H9 (cell line): ENCODE data around the gene CCDC178. TPM values are rescaled to one million over a fixed set of nuclear protein-coding genes. Genes with fewer than 3 reads are reported as not detected.

ENCODE experiments used
- DNase-seq: peaks from one replicate; pipeline ENCODE4 v3.0.0-alpha.2; 2017
- H2AFZ ChIP-seq: one replicate; pipeline ENCODE4 v1.6.1; 2013; ENCODE audit warnings: mild to moderate bottlenecking, low read length, control low read depth, moderate library complexity
- H2AK5ac ChIP-seq: 2 replicates; pipeline ENCODE4 v1.6.1; 2013; ENCODE audit warnings: low read length, control low read depth, mixed read lengths; ENCODE audit not compliant: insufficient read length
- H2BK120ac ChIP-seq: one replicate; pipeline ENCODE4 v1.6.1; 2013; ENCODE audit warnings: low read depth, mild to moderate bottlenecking, low read length, control low read depth, inconsistent platforms; ENCODE audit not compliant: poor library complexity, severe bottlenecking
- H2BK12ac ChIP-seq: 2 replicates; pipeline ENCODE4 v1.6.1; 2013; ENCODE audit warnings: low read length, control low read depth, mixed read lengths, low read depth; ENCODE audit not compliant: insufficient read length
- H2BK15ac ChIP-seq: 2 replicates; pipeline ENCODE4 v1.6.1; 2013; ENCODE audit warnings: low read depth, low read length, control low read depth
- H2BK20ac ChIP-seq: one replicate; pipeline ENCODE4 v1.6.1; 2013; ENCODE audit warnings: low read depth, mild to moderate bottlenecking, low read length, control low read depth, inconsistent platforms; ENCODE audit not compliant: poor library complexity, severe bottlenecking
- H2BK5ac ChIP-seq: 2 replicates; pipeline ENCODE4 v1.6.1; 2013; ENCODE audit warnings: low read length, control low read depth, mixed read lengths; ENCODE audit not compliant: insufficient read length
- H3K14ac ChIP-seq: 2 replicates; pipeline ENCODE4 v1.6.1; 2013; ENCODE audit warnings: low read length, control low read depth; ENCODE audit not compliant: insufficient read depth
- H3K18ac ChIP-seq: 2 replicates; pipeline ENCODE4 v1.6.1; 2013; ENCODE audit warnings: low read depth, mild to moderate bottlenecking, mixed read lengths, low read length, control low read depth; ENCODE audit not compliant: insufficient read length
- H3K23ac ChIP-seq: 2 replicates; pipeline ENCODE4 v1.6.1; 2013; ENCODE audit warnings: low read length, control low read depth, mixed read lengths, low read depth; ENCODE audit not compliant: insufficient read length
- H3K23me2 ChIP-seq: 2 replicates; pipeline ENCODE4 v1.6.1; 2013; ENCODE audit warnings: low read depth, mild to moderate bottlenecking, mixed read lengths, low read length, control low read depth; ENCODE audit not compliant: insufficient read length, poor library complexity, severe bottlenecking
- H3K27ac ChIP-seq: 2 replicates; pipeline ENCODE4 v1.5.1; 2013; ENCODE audit warnings: low read length, control low read depth, mixed read lengths, low read depth; ENCODE audit not compliant: insufficient read length
- H3K27me3 ChIP-seq: 2 replicates; pipeline ENCODE4 v1.6.1; 2013; ENCODE audit warnings: low read length, control low read depth, inconsistent platforms; ENCODE audit not compliant: insufficient read depth
- H3K4ac ChIP-seq: 2 replicates; pipeline ENCODE4 v1.6.1; 2013; ENCODE audit warnings: low read depth, mild to moderate bottlenecking, control low read depth, inconsistent platforms, low read length, moderate library complexity
- H3K4me1 ChIP-seq: 2 replicates; pipeline ENCODE4 v1.6.1; 2013; ENCODE audit warnings: low read length, control low read depth, inconsistent platforms; ENCODE audit not compliant: insufficient read depth
- H3K4me2 ChIP-seq: 2 replicates; pipeline ENCODE4 v1.6.1; 2013; ENCODE audit warnings: low read length, control low read depth, mixed read lengths; ENCODE audit not compliant: insufficient read length, insufficient read depth
- H3K56ac ChIP-seq: 2 replicates; pipeline ENCODE4 v1.6.1; 2013; ENCODE audit warnings: low read depth, mild to moderate bottlenecking, mixed read lengths, low read length, control low read depth; ENCODE audit not compliant: insufficient read length
- H3K79me1 ChIP-seq: 2 replicates; pipeline ENCODE4 v1.6.1; 2013; ENCODE audit warnings: low read depth, mild to moderate bottlenecking, moderate library complexity, low read length, control low read depth, inconsistent platforms; ENCODE audit not compliant: insufficient read depth, poor library complexity, severe bottlenecking
- H3K79me2 ChIP-seq: 2 replicates; pipeline ENCODE4 v1.6.1; 2013; ENCODE audit warnings: low read length, control low read depth, inconsistent platforms; ENCODE audit not compliant: insufficient read depth
- H3K9ac ChIP-seq: 2 replicates; pipeline ENCODE4 v1.6.1; 2013; ENCODE audit warnings: low read length, control low read depth, mixed read lengths; ENCODE audit not compliant: insufficient read length; ENCODE audit errors: extremely low read depth
- H3K9me3 ChIP-seq: one replicate; pipeline ENCODE4 v1.6.1; 2013; ENCODE audit warnings: low read depth, low read length, inconsistent platforms; ENCODE audit not compliant: control insufficient read depth
- H3T11ph ChIP-seq: one replicate; pipeline ENCODE4 v1.6.1; 2013; ENCODE audit warnings: mild to moderate bottlenecking, low read length, control low read depth, inconsistent platforms
- H4K20me1 ChIP-seq: one replicate; pipeline ENCODE4 v1.6.1; 2013; ENCODE audit not compliant: control insufficient read depth, insufficient read length, insufficient read depth
- H4K5ac ChIP-seq: 2 replicates; pipeline ENCODE4 v1.6.1; 2013; ENCODE audit warnings: low read depth, mild to moderate bottlenecking, mixed read lengths, low read length, control low read depth; ENCODE audit not compliant: insufficient read length
- H4K8ac ChIP-seq: replicated peaks from 2 replicates; pipeline ENCODE4 v1.6.1; 2013; ENCODE audit warnings: low read length, control low read depth, mixed read lengths, low read depth; ENCODE audit not compliant: insufficient read length
- H4K91ac ChIP-seq: 2 replicates; pipeline ENCODE4 v1.6.1; 2013; ENCODE audit warnings: low read depth, mild to moderate bottlenecking, moderate library complexity, mixed read lengths, low read length, control low read depth; ENCODE audit not compliant: insufficient read length
- H3K27ac Mint-ChIP-seq, 3 experiments: 2 replicates in 2 of 3; 3 replicates in 1 of 3; pipeline ENCODE4 v1.8.0; 2020 to 2021; ENCODE audit warnings: mixed read lengths in 3 of 3, mild to moderate bottlenecking in 1 of 3, moderate library complexity in 1 of 3
- H3K27me3 Mint-ChIP-seq: 2 replicates; pipeline ENCODE4 v1.8.0; 2021; ENCODE audit warnings: low read depth, mild to moderate bottlenecking, moderate library complexity, mixed read lengths
- H3K36me3 Mint-ChIP-seq, 3 experiments: 2 replicates in 2 of 3; 3 replicates in 1 of 3; pipeline ENCODE4 v1.8.0; 2020 to 2021; ENCODE audit warnings: low read depth in 3 of 3, mixed read lengths in 3 of 3; ENCODE audit not compliant: insufficient read depth in 1 of 3
- H3K4me1 Mint-ChIP-seq, 2 experiments: 2 replicates each; pipeline ENCODE4 v1.8.0; 2020; ENCODE audit warnings: mixed read lengths in 2 of 2
- H3K4me3 Mint-ChIP-seq, 2 experiments: 2 replicates in 1 of 2; 3 replicates in 1 of 2; pipeline ENCODE4 v1.8.0; 2020 to 2021; ENCODE audit warnings: mild to moderate bottlenecking in 2 of 2, mixed read lengths in 2 of 2, moderate library complexity in 1 of 2
- H3K9me3 Mint-ChIP-seq, 2 experiments: 2 replicates in 1 of 2; 3 replicates in 1 of 2; pipeline ENCODE4 v1.8.0; 2020; ENCODE audit warnings: mild to moderate bottlenecking in 2 of 2, mixed read lengths in 2 of 2, moderate library complexity in 1 of 2
- WGBS: extraction: QIAGEN DNeasy Blood & Tissue Kit; methylation state at CpG from one replicate; pipeline ENCODE4 v1.1.7; 2013; ENCODE audit warnings: missing lambda C conversion rate, low lambda C conversion rate, mixed read lengths; ENCODE audit not compliant: insufficient read length; ENCODE audit errors: extremely low coverage; 5-methylcytosine and 5-hydroxymethylcytosine counted together
- total RNA-seq: library from RNA; stranded (reverse); gene quantifications from 2 replicates; pipeline ENCODE4 v1.2.1, GENCODE V29; 2021
- TF ChIP-seq, protein P1 (sequence below): fragments of 200-600 bp; sonication (generic); conservative IDR thresholded peaks from 3 replicates; pipeline ENCODE4 v1.8.0; 2021; ENCODE audit warnings: antibody characterized with exemption, mild to moderate bottlenecking

Gene CCDC178
- total RNA-seq, 1 experiment from 2014 or later = not detected

DNA sequence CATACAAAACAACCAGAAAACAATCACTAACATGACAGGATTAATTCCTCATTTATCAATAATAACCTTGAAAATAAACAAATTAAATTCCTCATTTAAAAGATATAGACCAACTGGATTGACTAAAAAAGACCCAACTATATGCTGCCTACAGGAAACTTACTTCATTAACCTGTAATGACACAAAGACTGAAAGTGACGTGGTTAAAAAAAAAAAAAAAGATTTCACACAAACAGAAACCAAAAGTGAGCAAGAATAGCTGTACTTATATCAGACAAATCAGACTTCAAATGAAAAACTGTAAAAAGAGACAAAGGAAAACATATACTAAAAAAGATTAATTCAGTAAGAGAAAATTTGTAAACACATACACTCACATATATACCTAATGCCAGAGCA, 201.2 kb downstream of the CCDC178 start:
- Histone ChIP-seq H2AK5ac (no peak overlapping the region), H3K9ac (no peak overlapping the region), H3K14ac (no peak overlapping the region), H3K79me1 (no peaks in the 10 kb centered on the region), H3K4me2 (no peak overlapping the region), H3K4ac (no peak overlapping the region), H3K23me2 (no peaks in the 10 kb centered on the region), H3K23ac (no peak overlapping the region), H3K4me1 (no peaks in the 10 kb centered on the region), H4K8ac (no peak overlapping the region), H2BK12ac (no peak overlapping the region), H2BK120ac (no peak overlapping the region), H2BK15ac (no peak overlapping the region), H3T11ph (no peak overlapping the region), H2BK20ac (no peak overlapping the region), H3K79me2 (no peaks in the 10 kb centered on the region), H3K27me3 (no peaks in the 10 kb centered on the region), H3K18ac (no peak overlapping the region), H4K91ac (no peak overlapping the region), H3K27ac (no peak overlapping the region), H3K9me3 (no peaks in the 10 kb centered on the region), H4K20me1 (no peaks in the 10 kb centered on the region), H2AFZ (no peak overlapping the region), H3K56ac (no peak overlapping the region), H4K5ac (no peak overlapping the region), H2BK5ac (no peak overlapping the region)
- DNase-seq = no peak
- whole genome bisulfite sequencing = no CpG with 5 or more reads among the region's 1 CpG
- TF ChIP-seq, protein P1, sequence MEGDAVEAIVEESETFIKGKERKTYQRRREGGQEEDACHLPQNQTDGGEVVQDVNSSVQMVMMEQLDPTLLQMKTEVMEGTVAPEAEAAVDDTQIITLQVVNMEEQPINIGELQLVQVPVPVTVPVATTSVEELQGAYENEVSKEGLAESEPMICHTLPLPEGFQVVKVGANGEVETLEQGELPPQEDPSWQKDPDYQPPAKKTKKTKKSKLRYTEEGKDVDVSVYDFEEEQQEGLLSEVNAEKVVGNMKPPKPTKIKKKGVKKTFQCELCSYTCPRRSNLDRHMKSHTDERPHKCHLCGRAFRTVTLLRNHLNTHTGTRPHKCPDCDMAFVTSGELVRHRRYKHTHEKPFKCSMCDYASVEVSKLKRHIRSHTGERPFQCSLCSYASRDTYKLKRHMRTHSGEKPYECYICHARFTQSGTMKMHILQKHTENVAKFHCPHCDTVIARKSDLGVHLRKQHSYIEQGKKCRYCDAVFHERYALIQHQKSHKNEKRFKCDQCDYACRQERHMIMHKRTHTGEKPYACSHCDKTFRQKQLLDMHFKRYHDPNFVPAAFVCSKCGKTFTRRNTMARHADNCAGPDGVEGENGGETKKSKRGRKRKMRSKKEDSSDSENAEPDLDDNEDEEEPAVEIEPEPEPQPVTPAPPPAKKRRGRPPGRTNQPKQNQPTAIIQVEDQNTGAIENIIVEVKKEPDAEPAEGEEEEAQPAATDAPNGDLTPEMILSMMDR = no peak
- Mint-ChIP-seq H3K27ac (no peak overlapping the region), H3K4me1 (no peaks in the 10 kb centered on the region), H3K27me3 (no peaks in the 10 kb centered on the region), H3K9me3 (peaks cover 0 to 9% of the 10 kb centered on the region in 2 experiments; a peak in 2 of 5 replicates), H3K4me3 (no peak overlapping the region), H3K36me3 (no peaks in the 10 kb centered on the region; a peak in 2 of 7 replicates)
